Liver (tissue), 9 donors: ENCODE results near the gene RCOR2. TPM values are rescaled to one million over a fixed set of nuclear protein-coding genes. Genes with fewer than 3 reads are reported as not detected.

Source experiments
- DNase-seq: peaks from one replicate; pipeline ENCODE4 v3.0.0-alpha.2; 2017; ENCODE audit warnings: low spot score
- H3K27ac ChIP-seq, 2 donors: one replicate each; pipeline ENCODE4 v1.7.0; 2013; ENCODE audit warnings: inconsistent platforms in 2 of 2, low read length in 2 of 2, control low read depth in 1 of 2, low read depth in 1 of 2, mild to moderate bottlenecking in 1 of 2
- H3K27me3 ChIP-seq, 4 donors: one replicate each; pipeline versions ENCODE4 v1.6.1 to v1.7.0; 2013; ENCODE audit warnings: low read length in 3 of 4, inconsistent platforms in 1 of 4, mild to moderate bottlenecking in 1 of 4, moderate library complexity in 1 of 4; ENCODE audit not compliant: control insufficient read depth in 4 of 4, insufficient read depth in 4 of 4
- H3K36me3 ChIP-seq, 4 donors: one replicate each; pipeline versions ENCODE4 v1.6.1 to v1.7.0; 2013; ENCODE audit warnings: low read length in 3 of 4, mild to moderate bottlenecking in 3 of 4, low read depth in 1 of 4, moderate library complexity in 1 of 4; ENCODE audit not compliant: control insufficient read depth in 4 of 4, insufficient read depth in 3 of 4
- H3K4me1 ChIP-seq, 4 donors: one replicate each; pipeline versions ENCODE4 v1.6.1 to v1.7.0; 2013; ENCODE audit warnings: low read length in 3 of 4, mild to moderate bottlenecking in 3 of 4, moderate library complexity in 1 of 4; ENCODE audit not compliant: control insufficient read depth in 4 of 4, insufficient read depth in 4 of 4
- H3K4me3 ChIP-seq, 3 donors: one replicate each; pipeline versions ENCODE4 v1.6.1 to v1.7.0; 2013; ENCODE audit warnings: low read length in 3 of 3, control low read depth in 1 of 3, low read depth in 1 of 3, mild to moderate bottlenecking in 1 of 3
- H3K9ac ChIP-seq, 2 donors: one replicate each; pipeline ENCODE4 v1.7.0; 2013; ENCODE audit warnings: low read length in 2 of 2, mild to moderate bottlenecking in 2 of 2, moderate library complexity in 2 of 2, control low read depth in 1 of 2, low read depth in 1 of 2
- H3K9me3 ChIP-seq, 4 donors: one replicate each; pipeline versions ENCODE4 v1.6.1 to v1.7.0; 2013; ENCODE audit warnings: low read length in 3 of 4; ENCODE audit not compliant: control insufficient read depth in 4 of 4
- ATF3 ChIP-seq: IDR thresholded peaks from 2 replicates; pipeline ENCODE4 v1.6.1; 2016; ENCODE audit warnings: antibody characterized with exemption
- CTCF ChIP-seq: fragments of 150-350 bp; IDR thresholded peaks from 2 replicates; pipeline ENCODE4 v1.5.1; 2017; ENCODE audit warnings: improper control_type of control experiment, low read depth, low read length; ENCODE audit not compliant: missing input control
- EGR1 ChIP-seq, 2 donors: IDR thresholded peaks; 2 replicates each; pipeline ENCODE4 v1.6.1; 2016 to 2018; ENCODE audit warnings: antibody characterized with exemption in 2 of 2, low read depth in 2 of 2
- FOXA1 ChIP-seq: IDR thresholded peaks from 2 replicates; pipeline ENCODE4 v1.6.1; 2016; ENCODE audit warnings: antibody characterized with exemption
- FOXA2 ChIP-seq: IDR thresholded peaks from 2 replicates; pipeline ENCODE4 v1.6.1; 2016; ENCODE audit warnings: antibody characterized with exemption
- GABPA ChIP-seq, 2 donors: IDR thresholded peaks in 1 of 2; conservative IDR thresholded peaks in 1 of 2; 2 replicates each; pipeline ENCODE4 v1.6.1; 2016; ENCODE audit warnings: antibody characterized with exemption in 2 of 2, mild to moderate bottlenecking in 1 of 2, moderate library complexity in 1 of 2
- HNF4A ChIP-seq, 2 donors: conservative IDR thresholded peaks; 2 replicates each; pipeline ENCODE4 v1.6.1; 2016; ENCODE audit warnings: antibody characterized with exemption in 2 of 2, mild to moderate bottlenecking in 2 of 2
- HNF4G ChIP-seq: IDR thresholded peaks from 2 replicates; pipeline ENCODE4 v1.6.1; 2016; ENCODE audit warnings: antibody characterized with exemption
- JUND ChIP-seq, 2 donors: IDR thresholded peaks; 2 replicates each; pipeline ENCODE4 v1.6.1; 2016; ENCODE audit warnings: antibody characterized with exemption in 2 of 2
- MAX ChIP-seq: IDR thresholded peaks from 2 replicates; pipeline ENCODE4 v1.6.1; 2016; ENCODE audit warnings: antibody characterized with exemption
- NR2F2 ChIP-seq: IDR thresholded peaks from 2 replicates; pipeline ENCODE4 v1.6.1; 2016; ENCODE audit warnings: antibody characterized with exemption
- RAD21 ChIP-seq, 2 donors: IDR thresholded peaks; 2 replicates each; pipeline ENCODE4 v1.6.1; 2016; ENCODE audit warnings: antibody characterized with exemption in 2 of 2, mild to moderate bottlenecking in 2 of 2
- REST ChIP-seq: IDR thresholded peaks from 2 replicates; pipeline ENCODE4 v1.6.1; 2016; ENCODE audit warnings: antibody characterized with exemption, mild to moderate bottlenecking
- RXRA ChIP-seq, 2 donors: IDR thresholded peaks; 2 replicates each; pipeline ENCODE4 v1.6.1; 2017 to 2018; ENCODE audit warnings: antibody characterized with exemption in 2 of 2, mild to moderate bottlenecking in 1 of 2
- SP1 ChIP-seq: IDR thresholded peaks from 2 replicates; pipeline ENCODE4 v1.6.1; 2018; ENCODE audit warnings: antibody characterized with exemption, mild to moderate bottlenecking
- TAF1 ChIP-seq: conservative IDR thresholded peaks from 2 replicates; pipeline ENCODE4 v1.6.1; 2016; ENCODE audit warnings: antibody characterized with exemption, mild to moderate bottlenecking
- YY1 ChIP-seq: IDR thresholded peaks from 2 replicates; pipeline ENCODE4 v1.6.1; 2016; ENCODE audit warnings: antibody characterized with exemption, mild to moderate bottlenecking
- ZBTB33 ChIP-seq: IDR thresholded peaks from 2 replicates; pipeline ENCODE4 v1.6.1; 2016; ENCODE audit warnings: antibody characterized with exemption
- WGBS: extraction: QIAGEN DNeasy Blood & Tissue Kit; methylation state at CpG from one replicate; pipeline ENCODE4 v1.1.7; 2013; 5-methylcytosine and 5-hydroxymethylcytosine counted together
- polyA plus RNA-seq, 2 donors: library from polyadenylated mRNA; stranded (reverse) in 1 of 2; unstranded in 1 of 2; fragments of 200-250 nt in 1 of 2; fragments of >200 nt in 1 of 2; fragmentation: Nextera tagmentation in 1 of 2; extraction: Ambion mirVana in 1 of 2; gene quantifications; one replicate each; pipeline versions ENCODE4 v1.2.1 to v1.2.3, GENCODE V29; 2013 to 2015
- total RNA-seq, 2 donors: library from RNA; depleted of rRNA; stranded (reverse); fragments of >200 nt; gene quantifications; one replicate each; pipeline ENCODE4 v1.2.3, GENCODE V29; 2014
- donor health status: healthy.
- donor health status: healthy.
- donor health status: healthy.
- donor health status: healthy.
- donor health status: healthy.

The RCOR2 gene
- total RNA-seq (under 1 TPM in 1 of 2 donors, not detected in 1; 0.19 TPM), polyA plus RNA-seq (under 1 TPM in 1 of 2 donors, not detected in 1; 0.05 TPM)

- TF ChIP-seq MAX (no peak), FOXA2 (no peak), HNF4A (conservative IDR thresholded peaks at IDR 0.05) (no peak), NR2F2 (no peak), RAD21 (IDR thresholded peaks at IDR 0.05) (no peak), JUND (IDR thresholded peaks at IDR 0.05) (no peak), FOXA1 (no peak), EGR1 (IDR thresholded peaks at IDR 0.05; ENCODE audit: low read depth in 2 of 2) (no peak), GABPA (IDR thresholded peaks at IDR 0.05 in 1 of 2, conservative IDR thresholded peaks at IDR 0.05 in 1 of 2) (no peak), YY1 (no peak), HNF4G (no peak), ATF3 (no peak), ZBTB33 (no peak), SP1 (no peak), TAF1 (no peak), REST (no peak)
- Histone ChIP-seq H3K4me3 (peak within 1 kb of the TSS in 2 of 3 donors; percentile 8 to 52), H3K4me1 (peaks cover 12 to 35% (median 23%) of the 10 kb centered on the region in 4 donors), H3K36me3 (no peaks in the 10 kb centered on the region), H3K9me3 (no peaks in the 10 kb centered on the region), H3K9ac (no peak within 1 kb of the TSS), H3K27ac (peak within 1 kb of the TSS in 1 of 2 donors; percentile 20), H3K27me3 (peaks cover 0 to 3% (median 0%) of the 10 kb centered on the region in 4 donors)
- WGBS = under 1% methylated on average over 85 of the region's 85 CpGs
- DNase-seq = peak; percentile 60
Observed at GRCh38 chr11:63916837-63917691, at the start of gene RCOR2. Gene RCOR2, minus strand, starts transcription at chr11:63917164. Its CDS starts 708 bp downstream, at chr11:63916456.

- Histone ChIP-seq H3K9me3 (no peaks in the 10 kb centered on the region), H3K4me3 (no peak overlapping the region), H3K27ac (no peak overlapping the region), H3K27me3 (no peaks in the 10 kb centered on the region), H3K36me3 (no peaks in the 10 kb centered on the region), H3K9ac (no peak overlapping the region), H3K4me1 (no peaks in the 10 kb centered on the region)
- no peak for DNase-seq
- 96% methylated on average over 1 of the region's 1 CpG for WGBS
- TF ChIP-seq EGR1 (IDR thresholded peaks at IDR 0.05; ENCODE audit: low read depth in 2 of 2) (no peak), ATF3 (no peak), NR2F2 (no peak), FOXA2 (no peak), RXRA (IDR thresholded peaks at IDR 0.05) (no peak), SP1 (no peak), HNF4A (conservative IDR thresholded peaks at IDR 0.05) (no peak), YY1 (no peak), JUND (IDR thresholded peaks at IDR 0.05) (no peak), RAD21 (IDR thresholded peaks at IDR 0.05) (no peak), CTCF (no peak), ZBTB33 (no peak)
Observed at GRCh38 chr11:63966444-63966843, 49.5 kb upstream of the RCOR2 start.
